Hair follicle dermal papilla cell (primary cell): ENCODE data around the gene ACAD10. TPM values are rescaled to one million over a fixed set of nuclear protein-coding genes. Genes with fewer than 3 reads are reported as not detected.

Experiments used
- small RNA-seq: library from RNA; depleted of rRNA; stranded (forward); fragments of <200 nt; gene quantifications from one replicate; pipeline ENCODE3, GENCODE V24; 2012
- total RNA-seq: library from RNA; depleted of rRNA; stranded (reverse); fragments of >200 nt; gene quantifications from 2 replicates; pipeline ENCODE4 v1.2.3, GENCODE V29; 2012

ACAD10 gene
- total RNA-seq, result 20.6 and 21.4 TPM in 2 replicates

GRCh38 chr12:111685811-111686573 lies at the start of gene ACAD10, which contains the start of gene BRAP:
ACAD10 (plus strand) TSS chr12:111686053; CDS start chr12:111692710, 6,657 bp downstream.
BRAP (minus strand) TSS chr12:111685956; CDS start chr12:111685792, 164 bp downstream.

GRCh38 chr12:111766608-111767361 lies 80.9 kb downstream of the ACAD10 start, which contains the start of gene ALDH2:
ALDH2 (plus strand) TSS chr12:111766933; CDS start chr12:111766983, 50 bp downstream.

Small RNA genes lying within 50 kb of the gene (small RNA-seq; reads per million reads assigned to genes)
- gene MIR6761, result not detected

Other genes starting within 250 kb of the ACAD10 start
- gene ATXN2, start 86.7 kb upstream of the ACAD10 start, total RNA-seq, result 45.7 and 52.2 TPM in 2 replicates
- 18.3 and 18.8 TPM in 2 replicates for gene BRAP, start 97 bp upstream of the ACAD10 start, total RNA-seq
- gene ALDH2, start 80.9 kb downstream of the ACAD10 start, total RNA-seq, result 13.1 and 20.4 TPM in 2 replicates
- 31.2 and 41.2 TPM in 2 replicates for gene MAPKAPK5, start 156.2 kb downstream of the ACAD10 start, total RNA-seq